ENCODE measurements around the gene FHOD3.

DNA sequence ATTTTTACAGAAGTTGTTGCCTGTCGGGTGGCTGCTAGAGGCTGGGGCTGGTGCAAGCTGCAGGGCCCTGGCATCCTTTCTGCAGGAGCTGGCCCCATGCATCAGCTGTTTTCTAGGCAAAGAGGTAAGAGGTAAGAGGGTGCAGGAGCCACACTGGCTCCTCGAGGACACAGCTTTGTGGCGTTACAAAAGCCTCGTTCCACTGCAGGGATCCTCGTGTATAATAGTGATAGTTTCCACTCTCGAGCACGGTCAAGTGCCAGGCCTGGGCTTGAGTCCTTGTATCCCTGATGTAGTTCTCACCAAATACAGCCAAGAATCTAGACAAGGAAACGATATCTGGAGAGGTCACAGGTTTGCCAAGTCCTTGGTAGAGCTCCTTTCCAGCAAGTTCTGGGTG, 33.2 kb upstream of the FHOD3 start:
- TF ChIP-seq CTCF (IDR thresholded peaks at IDR 0.05), result no peak
- TF ChIP-seq POLR2AphosphoS5 (IDR thresholded peaks at IDR 0.05), result no peak
- no peak for TF ChIP-seq POLR2A (IDR thresholded peaks at IDR 0.05; ENCODE audit: low read depth)

All from esophagus muscularis mucosa (tissue), 3 donors.